ENCODE measurements around the gene RBM47.
"Not testable (repeated sequence)": the region's sequence is repeated elsewhere in the genome, so short reads cannot be mapped to it uniquely, and the experiment has no call there.

The RBM47 gene

DNA sequence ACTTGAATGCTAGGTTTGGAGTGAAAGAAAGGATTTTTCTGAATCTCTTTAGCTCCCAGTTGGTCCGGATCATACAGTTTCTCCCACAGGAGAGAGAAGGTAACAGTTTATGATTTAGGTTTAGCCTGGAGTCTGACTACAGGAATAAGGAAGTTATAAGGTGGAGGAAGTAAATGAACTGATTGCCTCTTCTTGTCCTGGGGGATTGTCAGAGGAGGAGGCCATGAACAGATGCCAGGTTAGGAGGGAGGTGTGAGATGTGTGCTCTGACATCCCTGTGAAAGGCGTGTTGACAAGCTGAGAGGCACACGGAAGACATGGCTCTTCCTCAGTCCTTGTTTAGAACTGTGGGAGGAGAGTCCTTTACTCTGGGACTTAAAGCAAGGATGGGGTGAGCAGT, 230.1 kb downstream of the RBM47 start:
- no peak for DNase-seq

DNA sequence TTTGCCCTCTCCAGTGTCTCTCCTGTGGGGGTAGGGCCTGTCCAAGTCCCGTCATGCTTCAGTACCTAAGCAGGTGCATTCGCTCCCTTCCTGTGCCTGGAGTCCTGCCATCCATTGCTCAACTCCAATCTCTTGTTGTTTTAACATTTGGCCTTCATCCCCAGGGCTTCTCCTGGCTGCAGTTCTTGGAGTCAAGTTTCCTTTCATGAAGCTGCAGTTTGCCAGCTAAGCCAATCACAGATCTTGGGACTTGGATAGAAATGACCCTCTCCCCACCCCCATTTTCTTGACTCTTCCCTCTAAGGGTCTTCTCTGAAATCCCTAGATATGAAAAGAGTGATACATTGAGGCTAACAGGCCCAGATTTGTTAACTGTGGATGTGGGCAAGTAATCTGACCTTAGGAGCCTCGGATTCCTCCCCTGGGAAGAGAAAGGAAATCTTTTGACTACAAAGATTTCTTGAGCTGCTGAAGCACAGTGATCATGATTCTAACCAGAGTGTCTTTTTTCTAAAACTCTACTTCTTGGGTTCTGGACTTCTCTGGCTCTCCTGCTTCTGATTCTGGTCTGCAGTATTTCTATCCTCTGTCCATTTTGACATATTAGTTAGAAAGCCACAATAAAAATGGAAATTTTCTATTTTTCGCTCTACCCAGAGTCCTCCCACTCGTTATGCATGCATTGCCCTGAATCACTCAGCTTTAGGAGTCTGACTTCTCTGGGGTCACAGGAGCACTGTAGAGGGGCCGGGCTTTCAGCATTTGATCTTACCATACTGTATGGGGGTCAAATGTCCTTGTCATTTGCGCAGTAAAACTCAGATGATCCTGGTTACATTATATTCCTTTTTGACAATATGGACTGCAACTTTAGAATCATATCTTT, 233.5 kb downstream of the RBM47 start:
- DNase-seq, result no peak

DNA sequence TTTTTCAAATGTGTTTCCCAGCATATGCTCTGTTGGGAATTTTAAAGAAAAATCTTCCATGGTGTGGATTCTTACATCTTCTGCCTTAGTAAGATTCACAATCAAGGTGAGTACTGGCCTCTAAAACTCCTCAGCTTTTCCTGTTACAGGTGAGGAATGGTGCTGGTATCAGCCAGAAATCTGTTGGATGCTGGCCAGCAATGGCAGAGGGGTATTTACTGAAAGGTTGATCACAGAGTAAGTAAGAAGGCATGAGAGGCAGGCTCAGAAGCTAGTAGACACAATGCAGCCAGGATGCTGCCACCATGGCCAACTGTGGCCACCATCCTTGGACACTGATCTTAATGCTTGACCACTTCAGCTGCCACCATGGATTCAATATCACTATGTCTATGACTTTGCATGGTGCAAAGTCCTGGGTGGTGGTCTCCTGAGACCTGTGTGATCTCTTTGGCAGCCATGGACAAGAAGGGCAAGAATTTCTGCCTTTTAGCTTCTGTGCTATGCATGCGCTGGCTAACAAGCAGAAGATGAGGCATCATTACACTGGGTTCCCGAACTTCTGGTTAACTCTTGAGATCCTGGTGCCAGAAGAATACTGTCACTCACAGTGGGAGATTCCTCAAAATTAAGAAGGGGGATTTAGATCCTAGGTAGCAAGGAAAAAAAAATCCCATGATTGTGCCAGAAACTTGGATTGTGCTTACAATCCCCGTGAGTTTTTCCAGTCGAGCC, 234.3 kb downstream of the RBM47 start:
- DNase-seq, result no peak

DNA sequence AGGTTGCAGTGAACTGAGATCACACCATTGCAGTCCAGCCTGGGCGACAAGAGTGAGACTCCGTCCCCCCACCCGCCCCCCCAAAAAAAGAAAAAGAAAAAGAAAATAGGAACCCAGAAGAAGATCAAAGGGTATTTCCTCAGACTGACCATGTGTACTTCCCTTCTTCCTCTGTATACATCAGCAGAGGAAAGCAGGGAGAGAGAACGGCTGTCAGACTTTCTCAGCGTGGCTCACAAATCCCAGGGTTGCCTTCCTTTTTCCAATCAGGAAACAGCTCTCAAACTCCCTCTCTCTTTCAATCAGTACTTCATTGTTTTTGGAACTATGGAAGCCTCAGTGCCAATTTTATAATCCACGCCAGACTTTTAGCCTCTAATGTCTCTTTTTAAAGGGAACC, 235.4 kb downstream of the RBM47 start:
- DNase-seq, result no peak

DNA sequence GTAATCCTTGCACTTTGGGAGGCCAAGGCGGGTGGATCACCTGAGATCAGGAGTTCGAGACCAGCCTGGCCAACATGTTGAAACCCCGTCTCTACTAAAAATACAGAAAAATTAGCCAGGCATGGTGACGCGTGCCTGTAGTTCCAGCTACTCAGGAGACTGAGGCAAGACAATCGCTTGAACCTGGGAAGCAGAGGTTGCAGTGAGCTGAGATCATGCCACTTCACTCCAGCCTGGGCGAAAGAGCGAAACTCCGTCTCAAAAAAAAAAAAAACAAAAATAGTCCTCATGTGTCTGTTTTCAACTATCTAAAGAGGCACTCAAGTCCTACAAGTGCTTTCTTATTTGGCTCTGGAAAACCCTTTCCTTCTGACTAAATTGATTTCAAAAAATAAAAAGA, 237.4 kb downstream of the RBM47 start:
- not testable (repeated sequence) for DNase-seq

DNA sequence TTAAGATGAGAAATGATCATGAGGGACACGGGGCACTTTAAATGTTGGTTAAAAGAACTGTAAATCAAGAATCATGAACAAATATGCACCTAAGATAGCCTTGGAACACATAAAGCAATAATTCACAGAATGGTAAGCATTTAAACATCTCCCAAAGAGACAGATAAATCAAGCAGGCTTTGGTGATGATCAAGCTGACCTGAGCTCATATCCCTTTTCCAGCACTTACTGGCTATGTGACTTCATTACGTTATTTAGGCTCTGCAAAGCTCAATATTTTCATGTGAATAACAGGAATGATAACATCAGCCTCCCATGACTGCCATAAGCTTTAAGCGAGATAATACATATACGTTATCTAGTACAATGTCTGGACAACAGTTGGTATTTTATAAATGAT, 239.7 kb downstream of the RBM47 start:
- no peak for DNase-seq

DNA sequence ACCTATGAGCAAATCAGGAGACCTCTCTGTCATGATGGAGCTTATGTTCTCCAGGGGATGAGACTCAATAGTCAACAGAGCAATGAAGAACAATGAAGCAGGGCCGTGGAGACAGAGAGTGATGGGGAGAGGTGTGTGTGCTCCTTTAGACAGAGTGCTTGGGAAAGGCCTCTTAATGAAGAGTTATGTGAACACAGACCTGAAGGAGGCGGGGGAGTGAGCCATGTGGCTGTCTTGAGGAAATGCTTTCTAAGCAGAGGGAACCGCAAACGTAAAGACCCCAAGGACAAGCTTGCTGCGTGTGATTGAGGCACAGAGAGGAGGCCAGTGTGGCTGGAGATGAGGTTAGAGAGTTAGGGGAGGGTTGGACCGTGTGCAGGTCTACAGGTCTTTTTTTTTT, 241.4 kb downstream of the RBM47 start:
- no peak for DNase-seq

DNA sequence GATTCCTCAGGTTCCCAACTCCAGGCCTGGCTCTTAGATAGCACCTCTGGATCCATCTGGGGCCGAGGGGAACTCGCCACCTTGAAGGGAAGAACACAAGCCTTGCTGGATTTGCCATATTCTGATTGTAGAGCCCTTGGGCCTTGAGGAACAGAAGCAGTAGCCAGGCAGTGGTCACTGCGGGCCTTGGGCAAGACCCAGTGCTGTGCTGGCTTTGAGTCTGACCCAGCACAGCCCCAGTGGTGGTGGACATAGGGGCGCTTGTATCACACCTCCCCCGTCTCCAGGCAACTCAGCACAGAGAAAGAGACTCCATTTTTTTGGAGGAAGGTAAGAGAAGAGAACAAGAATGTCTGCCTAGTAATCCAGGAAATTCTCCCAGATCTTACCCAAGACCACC, 249.0 kb downstream of the RBM47 start:
- DNase-seq, result no peak

DNA sequence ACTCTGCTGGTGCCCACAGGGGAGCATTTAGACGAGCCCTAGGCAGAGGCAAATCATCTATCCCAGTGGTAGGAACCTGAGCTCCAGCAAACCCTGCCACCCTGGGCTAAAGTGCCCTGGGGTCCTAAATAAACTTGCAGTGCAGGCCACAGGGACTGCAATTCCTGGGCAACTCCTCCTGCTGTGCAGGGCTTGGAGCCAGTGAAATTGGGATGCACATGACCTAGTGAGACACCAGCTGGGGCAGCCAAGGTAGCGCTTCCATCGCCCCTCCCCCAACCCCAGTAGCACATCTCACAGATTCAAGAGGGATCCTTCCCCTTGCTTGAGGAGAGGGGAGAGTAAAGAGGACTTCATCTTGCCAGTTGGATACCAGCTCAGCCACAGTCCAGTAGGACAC, 250.4 kb downstream of the RBM47 start:
- no peak for DNase-seq

DNA sequence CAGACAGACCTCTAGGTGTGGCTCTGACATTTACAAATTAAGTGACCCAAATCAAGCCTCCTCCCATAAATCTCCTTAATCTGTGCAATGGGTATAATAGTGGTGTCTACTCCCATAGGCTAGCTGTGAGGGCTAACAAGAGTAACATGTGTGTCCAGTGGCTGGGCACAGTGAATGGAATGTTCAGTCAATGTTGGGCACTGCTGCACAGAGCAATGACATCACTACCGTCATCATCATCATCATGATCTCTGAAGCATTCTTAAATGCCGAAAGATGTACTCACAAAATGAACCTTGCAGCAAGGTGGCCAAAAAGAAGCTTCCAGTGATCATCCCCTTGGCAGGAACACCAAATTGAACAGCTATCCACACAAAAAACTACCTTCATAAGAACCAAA, 251.0 kb downstream of the RBM47 start:
- DNase-seq, result no peak

DNA sequence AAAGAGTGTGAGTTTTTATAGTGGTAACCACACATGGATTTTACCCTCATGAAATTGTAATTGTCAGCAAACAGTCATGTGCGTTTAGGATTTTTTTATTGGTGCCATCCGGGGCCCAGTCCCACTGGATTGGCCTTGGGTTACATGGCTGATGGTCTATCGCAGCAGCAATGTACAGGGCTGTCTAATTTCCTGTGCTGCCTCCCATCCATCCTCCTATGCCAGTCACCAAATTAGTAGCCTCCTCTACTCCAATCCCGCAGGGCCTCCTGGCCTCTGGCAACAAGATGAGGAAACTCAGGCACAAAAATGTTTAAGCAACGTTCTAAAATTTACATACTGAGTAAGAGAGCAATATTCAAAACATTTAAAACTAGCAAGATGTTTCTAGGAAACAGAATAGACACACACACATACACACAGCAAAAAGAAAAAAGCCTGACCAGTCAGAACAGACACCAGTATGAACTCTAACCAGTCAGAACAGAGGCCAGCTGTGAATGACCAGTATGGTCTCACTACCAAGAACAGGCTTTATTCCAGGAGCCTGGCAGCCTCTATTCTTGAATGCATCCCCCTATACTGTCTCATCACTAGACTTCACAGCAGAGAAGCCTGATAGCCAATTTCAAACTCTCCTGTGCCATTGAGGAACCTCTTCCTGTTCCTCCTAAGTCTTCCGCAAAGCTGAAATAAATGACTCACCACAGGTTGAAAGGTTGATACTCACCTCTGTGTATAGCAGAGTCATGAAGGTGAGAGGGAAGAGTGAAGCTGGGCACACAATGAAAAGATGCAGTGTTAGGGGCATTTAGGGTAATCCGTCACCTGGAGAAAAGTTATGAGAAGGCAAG, 251.9 kb downstream of the RBM47 start:
- no peak for DNase-seq

DNA sequence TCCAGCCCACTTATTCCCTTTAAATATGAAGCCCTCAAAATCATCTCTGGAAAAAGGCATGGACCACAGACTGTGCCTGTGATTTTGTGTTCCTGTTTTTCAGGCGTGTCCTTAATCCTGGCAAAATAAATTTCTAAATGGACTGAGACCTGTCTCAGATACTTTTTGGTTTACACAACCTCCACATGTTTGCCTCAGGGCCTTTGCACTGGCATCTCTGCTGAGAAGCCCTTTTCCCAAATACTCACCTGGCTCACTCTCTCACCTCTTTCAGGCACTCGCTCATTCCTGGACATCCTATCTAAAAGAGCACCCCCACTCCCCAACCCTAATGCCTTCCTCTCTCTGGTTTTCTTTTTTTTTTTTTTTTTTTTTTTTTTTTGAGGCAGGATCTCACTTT, 254.0 kb downstream of the RBM47 start:
- DNase-seq, result no peak

DNA sequence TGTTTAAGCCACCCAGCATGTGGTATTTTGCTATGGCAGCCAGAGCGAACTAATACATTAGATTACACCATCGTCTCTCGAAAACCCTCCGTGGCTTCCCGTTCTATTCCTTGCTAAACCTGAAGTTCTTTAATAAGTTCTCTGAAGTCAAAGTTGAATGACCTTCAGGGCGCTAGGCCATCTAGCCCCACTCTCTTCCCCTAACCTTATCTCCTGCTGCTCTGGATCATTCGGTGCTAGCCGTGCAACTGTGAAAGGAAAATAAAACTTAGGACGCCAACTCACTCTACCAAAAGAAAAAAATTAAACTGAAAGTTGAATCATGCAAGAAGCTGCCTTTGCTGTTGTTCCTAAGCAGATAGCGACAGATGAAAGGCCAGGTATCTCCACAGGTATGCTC, 254.6 kb downstream of the RBM47 start:
- no peak for DNase-seq

DNA sequence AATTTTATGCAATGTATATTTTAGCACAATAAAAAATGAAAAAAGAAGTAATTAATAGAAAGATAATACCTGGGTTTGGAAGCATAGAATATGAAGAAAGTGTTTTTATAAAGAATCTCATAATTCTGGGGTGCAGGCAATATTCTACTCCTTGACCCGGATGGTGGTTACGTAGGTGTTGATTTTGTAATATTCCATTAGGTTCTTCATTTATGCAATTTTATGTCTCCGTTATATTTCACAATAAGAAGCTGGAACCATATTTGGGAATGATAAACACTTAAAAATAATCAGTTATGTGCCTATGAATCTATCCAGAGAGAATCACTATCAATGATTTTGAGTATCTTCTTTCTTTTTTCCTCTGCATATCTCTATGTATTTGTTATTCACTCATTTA, 256.0 kb downstream of the RBM47 start:
- no peak for DNase-seq

Measured in CD4-positive, alpha-beta T cell treated with Interleukin-17A for 1 hour (primary cell).